GM06990 (cell line): Measurements from ENCODE around the gene ELP4.

ENCODE experiments used
- DNase-seq: peaks from one replicate; pipeline ENCODE4 v3.0.0-alpha.2; 2011; ENCODE audit not compliant: insufficient read length; ENCODE audit errors: extremely low read depth
- H3K27me3 ChIP-seq: replicated peaks from 2 replicates; pipeline ENCODE4 v1.6.0; 2011; ENCODE audit warnings: low read length; ENCODE audit not compliant: control insufficient read depth, insufficient read depth
- H3K36me3 ChIP-seq: 2 replicates; pipeline ENCODE4 v1.5.1; 2011; ENCODE audit warnings: low read length; ENCODE audit not compliant: control insufficient read depth, insufficient read depth
- H3K4me3 ChIP-seq: replicated peaks from 2 replicates; pipeline ENCODE4 v1.5.1; 2011; ENCODE audit warnings: low read depth, mild to moderate bottlenecking, control low read depth, low read length
- TF ChIP-seq, protein P1 (sequence below): IDR thresholded peaks from 2 replicates; pipeline ENCODE4 v1.5.1; 2011; ENCODE audit warnings: low read length, control low read depth, mild to moderate bottlenecking, inconsistent platforms; ENCODE audit not compliant: insufficient read depth, poor library complexity, severe bottlenecking

ELP4 gene

DNA sequence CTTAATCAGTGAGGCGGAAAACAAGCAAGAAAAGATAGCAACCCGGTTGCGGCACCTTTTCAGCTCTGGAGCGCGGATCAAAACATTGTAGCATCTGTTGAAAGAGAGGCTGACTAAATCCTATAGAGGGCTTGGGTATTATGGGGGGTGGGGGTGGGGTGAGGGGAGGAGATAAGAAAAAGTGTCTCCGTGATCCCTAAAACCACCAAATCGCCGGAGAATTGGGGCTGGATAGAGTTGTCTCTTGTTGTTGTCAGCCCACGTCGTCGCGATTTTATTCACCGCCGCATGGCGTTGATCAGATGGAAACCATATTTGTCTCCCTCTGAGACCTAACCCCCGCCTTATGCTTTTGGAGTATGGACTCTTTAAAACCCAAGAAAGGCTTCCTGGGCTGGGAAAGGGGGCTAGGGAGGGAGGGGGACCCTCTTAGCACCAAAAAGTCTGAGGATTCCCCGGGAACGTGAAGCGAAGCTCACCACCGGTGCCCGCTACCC, 288.5 kb downstream of the ELP4 start:
- Histone ChIP-seq H3K27me3 (peaks cover 11% of the 10 kb centered on the region), H3K36me3 (no peaks in the 10 kb centered on the region), H3K4me3 (peak overlapping the region; percentile 40)
- DNase-seq = no peak
- TF ChIP-seq, protein P1, sequence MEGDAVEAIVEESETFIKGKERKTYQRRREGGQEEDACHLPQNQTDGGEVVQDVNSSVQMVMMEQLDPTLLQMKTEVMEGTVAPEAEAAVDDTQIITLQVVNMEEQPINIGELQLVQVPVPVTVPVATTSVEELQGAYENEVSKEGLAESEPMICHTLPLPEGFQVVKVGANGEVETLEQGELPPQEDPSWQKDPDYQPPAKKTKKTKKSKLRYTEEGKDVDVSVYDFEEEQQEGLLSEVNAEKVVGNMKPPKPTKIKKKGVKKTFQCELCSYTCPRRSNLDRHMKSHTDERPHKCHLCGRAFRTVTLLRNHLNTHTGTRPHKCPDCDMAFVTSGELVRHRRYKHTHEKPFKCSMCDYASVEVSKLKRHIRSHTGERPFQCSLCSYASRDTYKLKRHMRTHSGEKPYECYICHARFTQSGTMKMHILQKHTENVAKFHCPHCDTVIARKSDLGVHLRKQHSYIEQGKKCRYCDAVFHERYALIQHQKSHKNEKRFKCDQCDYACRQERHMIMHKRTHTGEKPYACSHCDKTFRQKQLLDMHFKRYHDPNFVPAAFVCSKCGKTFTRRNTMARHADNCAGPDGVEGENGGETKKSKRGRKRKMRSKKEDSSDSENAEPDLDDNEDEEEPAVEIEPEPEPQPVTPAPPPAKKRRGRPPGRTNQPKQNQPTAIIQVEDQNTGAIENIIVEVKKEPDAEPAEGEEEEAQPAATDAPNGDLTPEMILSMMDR = no peak

DNA sequence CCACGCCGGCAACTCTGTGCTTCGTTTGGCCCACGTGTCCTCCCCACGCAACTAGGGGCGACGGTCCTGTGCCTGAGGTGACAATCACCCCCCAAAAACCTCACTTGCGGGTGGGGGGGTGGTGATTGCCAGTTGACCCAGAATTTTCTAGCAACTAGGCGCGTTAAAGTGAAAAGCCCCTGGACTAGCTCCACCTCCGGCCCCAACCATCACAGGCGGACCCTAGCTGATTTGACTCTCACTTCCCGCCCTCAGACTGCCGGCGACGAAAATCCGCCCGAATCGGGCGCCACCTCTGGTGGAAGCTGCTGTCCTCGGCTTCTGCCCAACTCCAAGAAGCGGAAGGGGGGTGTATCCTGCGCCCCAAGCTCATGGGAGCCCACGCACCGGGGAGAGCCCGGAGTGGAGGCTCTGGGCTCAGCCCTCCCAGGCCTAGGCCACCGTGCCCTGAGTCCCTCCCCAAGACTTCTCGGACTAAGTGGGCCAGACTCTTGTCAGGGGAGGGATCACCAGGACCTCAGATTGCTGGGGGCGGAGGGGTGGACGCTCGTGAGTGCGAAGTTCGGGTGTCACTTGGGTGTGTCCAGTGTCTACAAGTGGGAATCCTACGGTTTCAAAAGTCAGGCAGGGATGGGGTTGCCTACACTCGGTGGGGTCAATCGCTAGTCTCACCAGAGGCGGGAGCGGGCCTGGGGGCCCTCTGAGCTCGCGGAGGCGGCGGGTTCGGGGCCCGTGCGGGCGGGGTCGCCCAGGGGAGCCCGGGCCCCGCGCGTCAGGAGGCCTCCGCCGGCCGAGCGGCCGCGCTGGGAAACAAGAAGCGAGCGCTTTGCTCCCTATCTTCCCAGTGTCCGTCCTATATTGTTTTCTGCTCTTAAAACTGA, 289.2 kb downstream of the ELP4 start:
- Histone ChIP-seq H3K36me3 (no peaks in the 10 kb centered on the region), H3K4me3 (peak overlapping the region; percentile 40), H3K27me3 (peaks cover 11% of the 10 kb centered on the region)
- TF ChIP-seq, protein P1 = peak; percentile 55
- DNase-seq = peak; percentile 69

DNA sequence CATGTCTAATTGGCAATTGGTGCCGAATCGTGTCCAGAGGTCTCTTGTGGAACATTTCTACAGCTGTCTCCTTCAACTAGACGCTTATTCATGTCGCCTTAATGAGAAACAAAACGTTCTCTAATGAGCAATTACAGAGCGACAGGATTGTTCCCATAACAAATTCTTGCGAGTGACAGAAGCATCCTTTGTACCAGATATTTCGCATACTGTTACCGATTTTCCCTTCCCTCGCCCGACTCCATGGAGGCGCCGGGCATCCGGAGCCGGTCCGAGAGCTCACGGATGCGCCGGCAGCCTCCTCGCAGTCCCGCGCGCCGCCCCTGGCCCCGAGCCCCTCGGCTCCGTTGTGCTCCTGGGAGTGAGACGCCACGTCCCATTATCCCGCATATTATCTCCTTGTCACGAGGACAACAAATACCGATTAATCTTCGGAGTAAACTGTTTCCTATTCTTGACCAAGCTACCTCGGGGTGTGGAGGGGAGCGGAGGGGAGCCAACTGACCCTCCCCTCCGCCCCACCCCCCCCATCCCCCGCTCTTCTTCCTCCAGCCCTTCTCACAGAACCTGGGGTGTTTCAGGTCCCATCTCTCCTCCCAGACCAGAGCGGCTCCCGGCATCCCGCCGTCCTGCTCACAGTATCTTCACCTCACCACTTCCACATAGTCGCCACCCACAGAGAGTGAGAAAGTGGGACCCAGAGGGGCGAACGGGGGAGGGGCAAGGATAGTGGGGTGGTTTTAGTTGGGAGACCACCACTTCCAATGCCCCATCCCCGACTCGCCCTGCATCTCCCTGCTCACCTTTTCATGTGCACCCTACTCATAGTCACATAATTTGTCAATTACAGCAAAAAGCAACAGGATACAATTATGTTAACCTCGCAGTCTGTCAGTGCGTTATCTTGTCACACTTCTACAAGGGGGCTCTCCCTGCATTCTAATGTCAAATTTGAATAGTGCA, 290.1 kb downstream of the ELP4 start:
- H3K4me3 ChIP-seq = no peak overlapping the region
- no peak for DNase-seq
- no peaks in the 10 kb centered on the region for H3K36me3 ChIP-seq
- H3K27me3 ChIP-seq = peaks cover 12% of the 10 kb centered on the region
- TF ChIP-seq, protein P1 = no peak

DNA sequence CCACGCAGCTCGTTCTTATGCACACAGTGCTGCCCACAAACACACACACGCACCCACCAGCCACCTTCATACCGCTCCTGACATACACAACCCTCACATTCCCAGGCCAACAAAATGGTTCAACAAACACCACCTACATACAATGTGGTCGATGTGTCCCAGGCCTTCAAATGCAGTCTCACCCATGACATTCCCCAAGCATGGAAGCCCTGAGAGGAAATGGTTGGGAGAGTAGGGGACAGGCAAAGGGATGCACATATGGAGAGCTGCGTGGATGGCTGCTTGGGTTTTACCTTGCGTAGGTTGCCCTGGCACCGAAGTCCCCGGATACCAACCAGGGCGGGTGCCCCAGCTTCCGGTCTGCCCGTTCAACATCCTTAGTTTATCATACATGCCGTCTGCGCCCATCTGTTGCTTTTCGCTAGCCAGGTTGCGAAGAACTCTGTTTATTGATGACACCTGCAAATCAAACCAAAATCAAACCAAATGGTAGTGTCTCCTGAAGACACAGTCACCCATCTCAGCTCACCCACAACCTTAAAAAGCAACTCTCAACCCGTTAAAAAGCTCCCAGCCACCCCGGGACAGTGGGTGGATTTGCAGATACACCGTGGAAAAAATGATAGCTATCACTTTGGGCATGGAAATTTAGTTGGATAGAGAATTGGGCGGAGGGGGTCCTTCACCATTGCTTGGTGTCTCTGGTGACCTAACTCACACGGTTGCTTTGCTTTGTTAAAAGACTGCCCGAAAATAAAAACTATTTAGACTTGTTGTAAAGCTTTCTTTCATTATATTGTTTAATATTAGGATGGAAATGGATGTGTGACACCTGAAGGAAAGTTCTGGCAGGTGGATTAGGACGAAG, 291.1 kb downstream of the ELP4 start:
- TF ChIP-seq, protein P1 = no peak
- Histone ChIP-seq H3K27me3 (peaks cover 13% of the 10 kb centered on the region), H3K4me3 (no peak overlapping the region), H3K36me3 (no peaks in the 10 kb centered on the region)
- DNase-seq = no peak

DNA sequence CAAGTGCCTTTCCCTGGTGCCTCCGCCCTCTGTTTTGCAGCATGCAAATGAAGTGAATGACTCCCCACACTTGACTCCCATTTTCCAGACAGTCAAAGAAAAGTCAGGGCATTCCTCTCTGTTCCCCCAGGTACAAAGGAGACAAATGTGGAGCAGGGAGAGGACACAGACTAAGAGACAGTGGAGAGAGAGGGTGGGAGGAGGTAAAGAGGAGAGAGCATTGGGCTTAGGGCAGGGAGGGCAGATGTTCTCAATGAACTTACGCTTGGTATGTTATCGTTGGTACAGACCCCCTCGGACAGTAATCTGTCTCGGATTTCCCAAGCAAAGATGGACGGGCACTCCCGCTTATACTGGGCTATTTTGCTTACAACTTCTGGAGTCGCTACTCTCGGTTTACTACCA, 291.7 kb downstream of the ELP4 start:
- no peaks in the 10 kb centered on the region for H3K36me3 ChIP-seq
- no peak overlapping the region for H3K4me3 ChIP-seq
- DNase-seq = no peak
- TF ChIP-seq, protein P1 = no peak
- H3K27me3 ChIP-seq = peaks cover 13% of the 10 kb centered on the region
